HG03196 (cell line): ENCODE measurements around the gene G6PD.
A peak's percentile ranks its signal among the peaks of the same experiment; 100 is the strongest.
"Not testable (repeated sequence)": the region's sequence is repeated elsewhere in the genome, so short reads cannot be mapped to it uniquely, and the experiment has no call there.

Experiments used
- ATAC-seq: cut with Tn5 transposase; IDR thresholded peaks from one replicate; pipeline ENCODE4 v1.9.1; 2021; ENCODE audit not compliant: unreplicated experiment

The G6PD gene

DNA sequence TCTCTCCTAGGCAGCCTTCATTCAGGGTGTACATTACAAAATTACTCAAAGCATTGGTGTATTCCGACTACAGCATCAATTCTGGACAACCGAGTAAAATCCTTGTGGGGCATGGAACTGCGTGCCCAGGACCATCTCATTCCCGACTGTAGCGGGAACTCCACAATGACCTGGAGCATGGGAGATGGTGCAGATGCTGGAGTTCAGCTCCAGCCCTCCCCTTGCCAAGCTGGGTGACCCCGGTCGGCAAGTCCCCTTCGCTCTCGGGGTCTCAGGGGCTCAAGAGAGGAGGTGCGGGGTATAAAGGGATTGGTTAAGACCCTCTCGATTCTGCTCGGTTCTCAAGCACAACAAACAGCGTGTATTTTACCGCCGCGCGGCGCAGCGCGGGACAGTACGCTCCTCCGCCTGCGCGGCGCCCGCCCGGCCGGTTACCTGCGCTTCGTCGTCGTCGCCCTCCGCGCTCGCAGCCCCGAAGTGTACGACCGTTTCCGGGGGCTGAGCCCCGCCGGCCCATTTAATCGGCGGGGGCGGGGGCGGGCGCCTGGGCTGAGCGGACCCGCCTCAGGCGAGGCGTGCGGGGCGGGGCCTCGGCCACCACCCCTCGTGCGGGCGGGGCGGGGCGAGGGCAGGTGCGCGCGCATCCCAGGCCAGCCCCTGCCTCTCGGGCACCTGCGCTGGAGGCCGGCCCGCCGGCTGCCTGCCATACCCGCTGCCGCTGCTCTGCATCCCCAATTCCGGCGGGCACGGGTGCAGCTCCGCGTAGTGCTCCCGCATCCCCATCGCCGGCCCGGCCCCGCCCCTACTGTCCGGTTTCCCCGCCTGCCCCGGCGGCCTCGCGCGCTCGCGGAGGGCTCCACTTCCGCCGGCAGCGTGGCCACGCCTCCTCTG lies at the start of gene G6PD:
Gene G6PD (minus strand): TSS at position 493 of the 891 bp plus-strand sequence. CDS start 691 bp downstream, outside the sequence.
- ATAC-seq = peak; percentile 49

DNA sequence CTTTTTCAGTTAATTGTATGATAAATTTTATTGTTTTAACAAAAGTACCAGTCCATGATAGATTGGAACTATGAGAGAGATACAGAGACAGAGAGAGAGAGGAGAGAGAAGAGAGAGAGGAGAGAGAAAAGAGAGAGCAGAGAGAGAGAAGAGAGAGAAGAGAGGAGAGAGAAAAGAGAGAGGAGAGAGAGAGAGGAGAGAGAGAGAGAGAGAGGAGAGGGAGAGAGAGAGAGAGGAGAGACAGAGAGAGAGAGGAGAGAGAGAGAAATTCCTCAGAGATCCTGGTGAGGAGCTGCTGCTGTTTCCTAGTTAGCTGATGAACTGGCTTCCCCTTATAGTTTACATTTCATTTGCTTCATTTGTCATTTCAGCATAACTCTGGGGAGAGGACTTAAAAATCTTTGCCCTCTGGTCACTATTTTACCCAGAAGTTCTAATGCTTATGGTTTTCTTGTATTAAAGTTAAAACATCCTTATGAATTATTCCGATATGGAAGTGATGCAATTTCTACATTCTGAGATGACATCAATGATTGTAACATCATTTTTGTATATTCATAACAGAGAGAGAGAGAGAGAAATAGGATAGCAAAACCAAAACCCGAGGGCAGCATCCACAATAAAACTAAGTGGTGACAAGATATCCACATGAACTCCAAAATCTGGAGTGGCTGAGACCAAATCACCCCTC lies 49.1 kb upstream of the G6PD start:
- no peak for ATAC-seq

DNA sequence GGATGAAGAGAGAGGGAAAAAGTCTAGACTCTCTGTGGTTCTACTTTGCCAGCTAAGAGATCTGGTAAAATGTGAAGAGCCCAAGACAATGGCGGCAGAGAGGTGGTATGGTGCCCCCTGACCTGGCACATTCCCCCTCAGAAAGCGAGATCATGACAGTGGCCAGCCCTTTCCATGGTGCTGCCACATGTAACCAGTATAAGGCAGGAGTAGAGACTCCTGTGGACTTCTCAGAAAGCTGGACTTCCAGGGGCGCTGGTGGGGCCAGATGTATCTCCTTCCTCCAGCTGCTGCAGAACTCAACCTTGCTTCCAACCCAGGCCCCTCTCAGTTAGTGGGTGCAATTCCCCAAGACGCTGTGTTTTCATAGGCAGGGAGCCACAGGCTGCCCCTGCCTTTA lies 47.8 kb upstream of the G6PD start:
- no peak for ATAC-seq

GRCh38 chrX:154593201-154593600 lies 46.6 kb upstream of the G6PD start:
- ATAC-seq = no peak

DNA sequence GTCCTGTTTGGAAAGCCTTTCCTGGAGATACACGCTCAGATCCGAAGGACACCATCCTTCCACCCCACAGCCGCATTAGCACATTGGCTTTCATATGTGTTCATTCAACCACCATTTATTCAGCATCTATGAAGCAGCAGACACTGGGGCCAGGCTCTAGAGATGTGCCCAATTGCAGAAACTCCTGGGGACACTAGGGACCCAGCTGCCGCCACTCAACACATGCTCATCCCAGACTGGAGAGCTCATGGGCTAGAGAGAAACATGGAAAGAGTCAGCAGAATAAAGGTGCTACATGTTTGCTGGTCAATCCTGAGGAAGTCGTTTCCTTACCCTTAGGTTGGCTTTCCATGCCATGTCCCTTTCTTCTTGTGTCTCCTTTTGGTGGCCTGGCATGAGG lies 45.9 kb upstream of the G6PD start:
- ATAC-seq = no peak

DNA sequence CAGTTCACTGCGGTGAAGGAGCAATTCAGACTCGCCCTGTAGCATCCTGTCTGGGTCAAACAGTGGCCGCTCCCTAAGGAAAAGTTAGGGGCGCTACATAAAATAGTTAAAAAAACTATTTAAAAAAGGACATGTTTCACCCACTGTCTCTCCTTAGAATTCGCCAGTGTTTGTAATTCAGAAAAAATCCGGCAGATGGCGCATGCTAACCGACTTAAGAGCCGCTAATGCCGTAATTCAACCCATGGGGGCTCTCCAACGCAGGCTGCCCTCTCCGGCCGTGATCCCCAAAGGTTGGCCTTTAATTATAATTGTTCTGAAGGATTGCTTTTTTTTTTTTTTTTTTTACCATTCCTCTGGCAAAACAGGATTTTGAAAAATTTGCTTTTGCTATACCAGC lies 43.8 kb upstream of the G6PD start:
- not testable (repeated sequence) for ATAC-seq

- not testable (repeated sequence) for ATAC-seq
Measured at GRCh38 chrX:154584585-154585183, 38.0 kb upstream of the G6PD start, which contains the start of gene CTAG1A. TSS of gene CTAG1A (plus strand) at chrX:154585133. CDS start at chrX:154585207, 74 bp downstream.

GRCh38 chrX:154582994-154583393 lies 36.3 kb upstream of the G6PD start:
- not testable (repeated sequence) for ATAC-seq

DNA sequence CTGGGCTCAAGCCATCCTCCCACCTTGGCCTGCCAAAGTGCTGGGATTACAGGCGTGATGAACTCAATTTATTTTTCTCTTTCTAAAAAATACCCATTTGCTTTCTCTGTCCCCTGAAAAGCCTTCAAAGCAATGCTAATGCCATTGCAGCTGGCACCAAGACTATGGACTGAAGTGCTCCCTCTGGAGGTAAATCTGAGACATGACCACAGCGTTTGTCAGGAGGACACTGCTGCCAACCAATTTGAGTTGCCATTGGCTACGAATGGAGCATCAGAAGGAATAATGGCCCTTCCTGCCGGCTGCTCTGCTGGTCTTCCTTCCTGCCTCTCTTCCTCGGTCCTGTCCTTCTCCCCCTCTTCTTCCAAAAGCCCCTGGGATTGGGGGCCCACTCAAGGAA lies 28.4 kb upstream of the G6PD start:
- ATAC-seq = not testable (repeated sequence)

DNA sequence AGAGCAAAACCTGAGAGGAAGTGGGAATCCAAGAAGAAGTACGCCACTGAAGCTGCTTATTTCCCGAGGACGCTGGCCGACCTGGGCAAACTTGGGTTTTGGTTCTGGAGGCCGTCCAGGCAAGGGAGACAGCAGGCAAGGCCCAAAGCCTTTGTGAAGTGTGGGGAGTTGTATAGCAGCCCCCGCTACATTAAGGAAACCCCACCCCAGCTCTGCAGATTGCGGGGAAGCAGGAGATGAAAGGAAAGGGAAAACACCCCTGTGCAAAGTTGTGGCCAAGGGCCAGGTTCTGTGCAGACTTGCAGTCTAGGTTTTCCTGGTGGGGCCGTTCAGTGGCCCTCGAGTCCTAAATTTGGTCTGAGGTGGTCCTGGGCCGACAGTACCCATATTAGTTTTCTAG lies 26.4 kb upstream of the G6PD start:
- ATAC-seq = not testable (repeated sequence)

DNA sequence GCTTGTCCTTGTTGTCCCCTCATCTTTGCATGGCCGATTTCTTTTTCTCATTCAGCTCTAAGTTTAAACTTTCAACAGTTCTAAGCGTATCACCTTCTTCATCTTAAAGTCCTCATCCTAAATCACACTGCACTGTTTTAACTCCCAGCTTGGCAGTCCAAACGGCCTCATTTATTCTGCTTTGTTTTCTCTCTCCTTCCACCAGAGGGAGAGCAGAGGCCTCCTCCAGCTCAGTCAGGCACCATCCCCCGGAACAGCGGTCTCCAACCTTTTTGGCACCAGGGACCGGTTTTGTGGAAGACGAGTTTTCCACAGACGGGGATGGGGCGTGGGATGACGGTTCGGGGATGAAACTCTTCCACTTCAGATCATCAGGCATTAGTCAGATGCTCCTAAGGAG lies 23.7 kb upstream of the G6PD start:
- not testable (repeated sequence) for ATAC-seq

GRCh38 chrX:154562295-154562694 lies 15.6 kb upstream of the G6PD start:
- not testable (repeated sequence) for ATAC-seq

DNA sequence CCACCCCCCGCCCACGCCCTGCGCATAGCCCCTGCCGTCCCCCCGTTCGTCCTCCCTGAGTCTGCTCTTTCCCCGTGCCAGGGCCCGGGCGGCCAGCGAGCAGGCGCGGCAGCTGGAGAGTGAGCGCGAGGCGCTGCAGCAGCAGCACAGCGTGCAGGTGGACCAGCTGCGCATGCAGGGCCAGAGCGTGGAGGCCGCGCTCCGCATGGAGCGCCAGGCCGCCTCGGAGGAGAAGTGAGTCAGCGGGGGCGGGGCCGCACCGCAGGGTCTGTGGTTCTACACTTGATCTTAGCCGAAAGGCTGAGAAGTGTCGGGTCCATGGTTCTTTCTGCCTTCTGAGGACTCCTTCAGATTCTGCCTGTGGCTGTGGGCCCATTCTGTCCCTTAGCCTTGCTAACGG lies 13.7 kb upstream of the G6PD start:
- ATAC-seq = not testable (repeated sequence)

- ATAC-seq = not testable (repeated sequence)
Measured at GRCh38 chrX:154558896-154559295, 12.2 kb upstream of the G6PD start.

GRCh38 chrX:154558060-154558690 lies 11.5 kb upstream of the G6PD start:
- ATAC-seq = not testable (repeated sequence)

- not testable (repeated sequence) for ATAC-seq
Measured at GRCh38 chrX:154552112-154552806, 5.6 kb upstream of the G6PD start.

- ATAC-seq = no peak
Measured at GRCh38 chrX:154549766-154550165, 3.1 kb upstream of the G6PD start.

GRCh38 chrX:154548028-154548316 lies 1.3 kb upstream of the G6PD start:
- ATAC-seq = no peak

GRCh38 chrX:154547245-154548027 lies 790 bp upstream of the G6PD start, which contains the start of gene IKBKG:
TSS of gene IKBKG (plus strand) at chrX:154547620. CDS start at chrX:154552003, 4,383 bp downstream.
- ATAC-seq = peak; percentile 77
